GM21619 (cell line): ENCODE data around the gene RBM10.

Experiments used
- ATAC-seq: cut with Tn5 transposase; IDR thresholded peaks from one replicate; pipeline ENCODE4 v1.9.1; 2021; ENCODE audit not compliant: unreplicated experiment

RBM10 gene

GRCh38 chrX:47217852-47218279, 72.8 kb downstream of the RBM10 start:
- ATAC-seq, result peak; percentile 83

- peak; percentile 31 for ATAC-seq
Observed at GRCh38 chrX:47218280-47218919, 73.4 kb downstream of the RBM10 start, which contains the start of gene CDK16. Gene CDK16 (plus strand): TSS chrX:47218681. CDS start chrX:47223558, 4,877 bp downstream.

GRCh38 chrX:47218920-47219815, 74.1 kb downstream of the RBM10 start:
- no peak for ATAC-seq

- ATAC-seq, result no peak
Observed at GRCh38 chrX:47221756-47222155, 76.7 kb downstream of the RBM10 start.

DNA sequence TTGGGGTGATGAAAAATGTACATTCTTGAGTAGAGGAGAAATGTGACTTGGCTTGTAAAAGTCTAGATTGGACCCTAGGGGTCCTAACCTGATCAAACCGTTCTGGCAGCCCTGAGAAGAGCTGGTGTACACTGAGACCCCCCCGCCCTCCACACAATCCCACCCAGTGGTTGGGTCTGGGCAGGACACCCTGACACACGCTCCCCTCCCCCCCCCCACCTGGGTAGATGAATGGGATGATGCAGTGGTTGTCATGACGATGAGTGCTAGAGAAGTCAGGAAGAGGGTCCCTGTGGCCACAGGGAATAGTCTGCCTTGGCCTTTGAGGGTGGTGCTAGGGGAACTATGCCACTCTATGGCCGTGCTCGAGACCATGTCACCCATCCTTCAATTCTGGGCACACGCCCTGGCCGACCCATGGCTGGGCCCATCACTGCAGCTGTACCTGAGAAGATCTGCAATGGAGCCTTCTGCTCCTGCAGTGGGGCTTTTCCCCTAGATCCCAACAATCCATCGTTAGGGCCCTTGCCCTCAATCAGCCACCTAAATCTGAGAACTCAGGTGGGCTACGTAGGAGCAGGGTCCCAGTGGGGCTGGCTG, 77.8 kb downstream of the RBM10 start:
- ATAC-seq, result no peak

- ATAC-seq, result no peak
Observed at GRCh38 chrX:47223476-47224250, 78.6 kb downstream of the RBM10 start.

GRCh38 chrX:47224266-47224895, 79.4 kb downstream of the RBM10 start:
- ATAC-seq, result no peak

DNA sequence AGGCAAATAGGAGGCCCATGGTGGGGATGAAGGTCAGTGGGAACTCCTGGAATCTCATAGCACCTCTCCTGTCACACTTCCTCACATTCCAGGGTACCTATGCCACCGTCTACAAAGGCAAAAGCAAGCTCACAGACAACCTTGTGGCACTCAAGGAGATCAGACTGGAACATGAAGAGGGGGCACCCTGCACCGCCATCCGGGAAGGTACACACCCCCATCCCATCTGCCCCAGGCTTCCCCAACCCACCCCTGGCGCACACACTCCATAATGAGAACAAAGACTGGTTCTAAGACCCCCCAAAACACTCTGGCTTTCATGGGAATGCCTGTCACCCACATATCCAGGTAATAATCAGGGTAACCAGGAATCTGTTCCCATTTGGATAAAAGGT, 79.9 kb downstream of the RBM10 start:
- ATAC-seq, result no peak

DNA sequence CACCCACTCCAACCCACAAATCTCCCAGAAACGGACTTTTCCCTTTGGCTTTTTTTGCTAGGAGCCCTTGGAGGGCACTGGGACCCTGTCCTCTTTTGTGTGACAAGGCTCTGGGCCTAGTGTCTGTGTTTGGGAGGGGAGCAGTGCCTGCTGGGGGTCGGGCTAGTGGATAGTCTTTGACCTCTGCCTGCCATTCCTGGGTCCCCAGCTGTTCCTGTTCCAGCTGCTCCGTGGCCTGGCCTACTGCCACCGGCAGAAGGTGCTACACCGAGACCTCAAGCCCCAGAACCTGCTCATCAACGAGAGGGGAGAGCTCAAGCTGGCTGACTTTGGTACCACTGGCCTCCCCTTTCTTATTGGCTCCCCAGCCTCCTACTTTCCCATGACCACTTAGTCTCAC, 81.0 kb downstream of the RBM10 start:
- no peak for ATAC-seq

GRCh38 chrX:47226531-47227333, 81.7 kb downstream of the RBM10 start:
- no peak for ATAC-seq

DNA sequence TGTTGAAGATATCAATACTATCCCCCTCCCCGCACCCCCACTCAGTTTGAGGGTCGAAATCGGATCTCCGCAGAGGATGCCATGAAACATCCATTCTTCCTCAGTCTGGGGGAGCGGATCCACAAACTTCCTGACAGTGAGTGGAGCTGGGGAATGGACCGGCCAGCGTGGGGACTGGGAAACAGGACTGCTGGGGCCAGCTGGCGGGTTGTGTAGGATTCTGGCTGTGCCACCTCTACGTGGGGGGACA, 82.2 kb downstream of the RBM10 start:
- ATAC-seq, result no peak

DNA sequence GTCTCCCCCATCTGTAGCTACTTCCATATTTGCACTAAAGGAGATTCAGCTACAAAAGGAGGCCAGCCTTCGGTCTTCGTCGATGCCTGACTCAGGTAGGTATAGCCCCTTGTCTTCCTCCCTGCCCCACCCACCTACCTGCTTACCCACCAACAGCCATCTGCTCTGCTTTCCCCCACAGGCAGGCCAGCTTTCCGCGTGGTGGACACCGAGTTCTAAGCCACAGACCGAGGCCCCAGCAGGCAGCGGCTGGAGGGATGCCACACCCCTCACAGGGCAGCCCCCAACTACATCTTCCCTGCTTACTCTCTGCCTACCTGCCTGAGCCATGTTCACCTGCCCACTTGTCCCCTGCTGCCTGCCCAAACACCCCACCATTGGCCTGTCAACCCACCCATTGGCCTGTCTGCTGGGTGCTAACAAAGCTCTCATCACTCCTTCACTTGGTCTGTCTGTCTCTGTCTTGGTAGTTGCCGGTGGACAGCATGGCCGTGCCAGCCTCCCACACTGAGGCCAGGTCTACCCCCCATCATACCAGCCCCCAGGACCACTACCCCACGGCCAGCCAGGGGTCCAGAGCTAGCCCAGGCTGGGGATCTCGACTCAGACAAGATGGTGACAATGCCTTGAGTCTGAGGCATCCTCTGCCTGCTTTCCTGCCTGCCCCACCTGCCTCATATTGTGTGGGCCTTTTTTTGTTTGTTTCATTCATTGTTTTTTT, 83.7 kb downstream of the RBM10 start:
- ATAC-seq, result no peak

- ATAC-seq, result no peak
Observed at GRCh38 chrX:47229427-47229826, 84.4 kb downstream of the RBM10 start.

GRCh38 chrX:47230136-47230868, 85.3 kb downstream of the RBM10 start:
- no peak for ATAC-seq

GRCh38 chrX:47231167-47231566, 86.1 kb downstream of the RBM10 start:
- no peak for ATAC-seq

DNA sequence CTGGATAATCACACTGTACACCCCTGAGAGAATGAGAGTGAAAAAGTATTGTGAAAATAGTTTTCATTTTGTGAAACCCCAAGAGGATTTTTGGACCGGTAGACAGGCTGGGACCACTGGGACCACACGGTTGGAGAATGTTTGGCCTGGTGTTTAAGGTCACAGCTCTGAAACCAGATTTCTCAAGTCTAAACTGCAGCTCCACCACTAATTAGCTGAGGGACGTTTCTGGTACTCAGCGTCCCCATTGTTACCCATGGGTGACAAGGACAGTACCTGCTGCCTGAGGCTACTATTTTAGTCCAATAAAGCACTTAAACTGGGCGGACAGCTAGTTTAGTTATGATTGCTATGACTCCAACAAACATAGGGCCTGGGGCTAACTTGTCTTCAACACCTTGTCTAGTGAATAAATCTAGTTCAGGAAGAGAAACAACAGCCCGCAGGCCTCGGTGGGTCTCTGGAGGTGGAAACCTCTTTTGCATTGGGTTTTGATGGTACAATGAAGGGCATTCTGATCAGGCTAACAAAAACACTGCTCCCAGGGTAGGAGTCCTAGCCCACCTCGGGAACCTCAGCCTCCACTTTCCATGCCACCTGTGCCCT, 87.3 kb downstream of the RBM10 start:
- no peak for ATAC-seq

DNA sequence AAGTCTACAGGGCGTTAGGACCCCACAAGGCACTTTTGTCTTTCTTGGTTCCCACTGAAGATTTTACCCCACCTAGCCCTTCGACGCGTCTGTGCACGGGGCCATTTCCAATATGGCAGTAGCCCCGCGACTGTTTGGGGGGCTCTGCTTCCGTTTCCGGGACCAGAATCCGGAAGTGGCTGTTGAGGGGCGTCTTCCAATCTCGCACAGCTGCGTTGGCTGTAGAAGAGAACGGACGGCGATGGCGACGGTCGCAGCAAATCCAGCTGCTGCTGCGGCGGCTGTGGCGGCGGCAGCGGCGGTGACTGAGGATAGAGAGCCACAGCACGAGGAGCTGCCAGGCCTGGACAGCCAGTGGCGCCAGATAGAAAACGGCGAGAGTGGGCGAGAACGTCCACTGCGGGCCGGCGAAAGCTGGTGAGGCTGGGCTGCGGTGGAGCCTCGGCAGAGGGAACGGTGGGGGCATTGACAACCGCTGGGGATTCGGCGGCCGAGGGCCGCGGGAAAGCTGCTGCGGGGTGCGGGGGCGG, 87.8 kb downstream of the RBM10 start, which contains the start of gene USP11:
Gene USP11, plus strand, starts transcription at position 207 of the 530 bp plus-strand sequence. Its CDS starts 35 bp downstream, at position 242.
- peak; percentile 22 for ATAC-seq
